T-helper 2 cell treated with Interferon-gamma antibody and Interleukin-4, amounts not matched to agents 5 μg/mL and 100 μg/mL, for 36 hours (primary cell): Measurements from ENCODE around the gene TPRG1L.

Experiments used
- DNase-seq: peaks from one replicate; pipeline ENCODE4 v3.0.0; 2021; ENCODE audit warnings: low spot score
- H3K27ac Mint-ChIP-seq: one replicate; pipeline ENCODE4 v1.8.0; 2021; ENCODE audit warnings: mild to moderate bottlenecking, mixed read lengths
- H3K27me3 Mint-ChIP-seq: one replicate; pipeline ENCODE4 v1.8.0; 2021; ENCODE audit warnings: low read depth, mixed read lengths
- H3K36me3 Mint-ChIP-seq: one replicate; pipeline ENCODE4 v1.8.0; 2021; ENCODE audit warnings: low read depth, mixed read lengths
- H3K4me1 Mint-ChIP-seq: one replicate; pipeline ENCODE4 v1.8.0; 2021; ENCODE audit warnings: low read depth, mixed read lengths
- H3K4me3 Mint-ChIP-seq: one replicate; pipeline ENCODE4 v1.8.0; 2022; ENCODE audit warnings: mild to moderate bottlenecking, moderate library complexity, mixed read lengths
- H3K9me3 Mint-ChIP-seq: one replicate; pipeline ENCODE4 v1.8.0; 2021; ENCODE audit warnings: mixed read lengths

The TPRG1L gene

DNA sequence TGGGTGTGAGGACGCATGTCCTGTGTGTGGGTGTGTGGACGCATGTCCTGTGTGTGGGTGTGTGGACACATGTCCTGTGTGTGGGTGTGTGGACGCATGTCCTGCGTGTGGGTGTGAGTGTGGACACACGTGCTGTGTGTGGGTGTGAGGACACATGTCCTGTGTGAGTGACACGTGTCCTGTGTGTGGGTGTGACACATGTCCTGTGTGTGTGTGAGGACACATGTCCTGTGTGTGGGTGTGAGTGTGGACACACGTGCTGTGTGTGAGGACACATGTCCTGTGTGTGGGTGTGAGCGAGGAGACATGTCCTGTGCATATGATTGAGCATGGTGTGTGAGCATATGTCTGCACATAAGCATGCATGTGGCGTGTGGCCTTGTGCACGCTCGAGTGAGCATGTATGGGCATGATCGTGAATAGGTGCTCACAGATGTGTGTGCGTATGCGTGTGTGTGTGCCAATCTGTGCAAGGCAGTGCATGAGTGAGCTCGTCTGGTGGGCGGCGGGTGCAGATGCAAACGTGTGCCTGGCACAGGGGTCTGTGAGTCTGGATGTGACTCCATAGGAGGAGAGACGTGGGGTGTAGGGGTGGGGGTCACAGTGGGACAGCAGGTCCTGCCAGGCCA lies 38.8 kb upstream of the TPRG1L start:
- H3K4me3 Mint-ChIP-seq: no peak overlapping the region
- peak; percentile 5 for DNase-seq

DNA sequence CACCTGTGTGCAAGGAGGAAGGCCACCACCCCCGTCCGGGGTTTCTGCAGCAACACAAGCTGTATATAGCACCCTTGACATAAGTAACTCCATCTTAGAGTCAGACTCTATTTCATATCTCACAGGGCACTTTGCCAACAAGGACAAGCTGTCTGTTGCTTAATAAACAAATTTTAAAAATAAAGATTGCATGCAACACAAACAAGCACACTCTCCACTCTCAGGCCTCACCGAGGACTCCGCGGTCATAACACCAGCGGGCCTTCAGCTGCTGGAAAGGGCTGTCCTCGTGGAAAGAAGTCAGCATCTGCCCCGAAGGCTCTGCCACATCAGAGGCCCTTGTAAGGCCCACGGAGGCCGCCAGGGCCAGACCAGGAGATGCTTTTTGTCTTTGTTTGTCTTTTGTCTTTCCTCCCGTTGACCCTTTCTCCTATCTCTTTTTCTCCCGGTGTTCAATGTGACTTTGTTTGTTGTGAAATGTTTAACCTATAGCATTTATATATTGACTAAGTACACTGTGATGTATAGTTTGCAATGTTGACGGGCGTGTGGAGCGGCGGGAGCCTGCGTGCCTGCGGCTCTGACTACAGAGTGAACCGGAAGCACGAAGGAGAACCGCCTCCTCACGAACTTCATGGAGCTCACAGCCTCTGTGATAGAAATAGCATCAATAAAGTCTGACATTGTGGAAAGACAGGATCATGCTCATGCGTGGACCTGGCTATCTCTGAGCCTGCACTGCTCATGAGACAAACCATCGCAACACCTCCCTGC lies 37.6 kb upstream of the TPRG1L start:
- no peak for DNase-seq
- Mint-ChIP-seq H3K27me3 (no peaks in the 10 kb centered on the region), H3K36me3 (no peaks in the 10 kb centered on the region), H3K4me1 (no peaks in the 10 kb centered on the region), H3K4me3 (no peak overlapping the region), H3K9me3 (no peaks in the 10 kb centered on the region), H3K27ac (no peak overlapping the region)

More for the DNA sequence above, 38.8 kb upstream of the TPRG1L start:
- H3K27me3 Mint-ChIP-seq: no peaks in the 10 kb centered on the region
- H3K9me3 Mint-ChIP-seq: no peaks in the 10 kb centered on the region
- H3K27ac Mint-ChIP-seq: no peak overlapping the region
- H3K36me3 Mint-ChIP-seq: no peaks in the 10 kb centered on the region
- H3K4me1 Mint-ChIP-seq: no peaks in the 10 kb centered on the region

DNA sequence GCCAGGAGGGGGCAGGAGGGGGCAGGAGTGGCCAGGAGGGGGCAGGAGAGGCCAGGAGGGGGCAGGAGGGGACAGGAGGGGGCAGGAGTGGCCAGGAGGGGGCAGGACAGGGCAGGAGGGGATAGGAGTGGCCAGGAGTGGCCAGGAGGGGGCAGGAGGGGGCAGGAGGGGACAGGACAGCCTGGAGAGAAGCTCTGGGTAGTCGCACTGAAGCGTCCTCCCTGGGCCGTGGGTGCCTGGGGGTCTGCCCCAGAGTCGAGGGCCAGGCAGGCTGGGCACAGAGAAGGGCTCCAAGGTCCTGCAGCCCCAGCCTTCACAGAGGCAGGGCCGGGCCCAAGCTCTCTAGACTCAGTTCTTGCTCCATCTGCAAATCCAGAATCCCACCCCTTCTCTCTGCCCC lies 36.4 kb upstream of the TPRG1L start:
- Mint-ChIP-seq H3K4me3 (no peak overlapping the region), H3K27ac (no peak overlapping the region), H3K9me3 (no peaks in the 10 kb centered on the region), H3K4me1 (no peaks in the 10 kb centered on the region), H3K27me3 (no peaks in the 10 kb centered on the region), H3K36me3 (no peaks in the 10 kb centered on the region)
- DNase-seq: no peak

DNA sequence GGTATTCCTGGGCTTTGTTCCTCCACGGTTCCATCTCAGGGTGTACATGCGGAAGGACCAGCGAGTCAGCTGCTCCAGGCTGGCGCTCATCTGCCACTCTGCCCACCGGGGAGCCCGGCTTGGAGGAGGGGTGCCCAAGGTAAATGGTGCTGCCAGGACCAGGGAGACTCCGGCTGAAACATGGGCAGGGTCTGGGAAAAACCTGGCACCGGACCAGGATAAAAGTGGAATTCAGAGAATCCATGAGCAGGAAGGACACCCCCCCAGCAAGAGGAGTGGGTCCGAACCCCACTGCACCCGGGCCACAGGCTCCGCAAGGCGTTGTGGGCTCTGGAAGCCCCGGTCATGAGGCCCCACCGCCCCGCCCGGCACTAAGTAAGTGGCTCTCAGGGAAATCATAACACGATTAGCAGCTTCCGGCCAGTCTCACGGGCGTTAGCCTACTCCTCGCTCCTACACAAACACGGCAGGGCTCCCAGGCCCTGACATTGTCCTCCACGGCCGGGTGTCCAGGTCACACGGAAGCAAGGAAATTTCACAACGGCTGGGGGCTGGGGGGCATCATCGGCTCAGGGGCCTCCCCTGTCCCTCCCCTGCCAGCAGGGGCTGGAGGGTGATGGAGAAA lies 34.6 kb upstream of the TPRG1L start:
- Mint-ChIP-seq H3K9me3 (no peaks in the 10 kb centered on the region), H3K4me3 (no peak overlapping the region), H3K36me3 (no peaks in the 10 kb centered on the region), H3K27ac (no peak overlapping the region), H3K4me1 (no peaks in the 10 kb centered on the region), H3K27me3 (no peaks in the 10 kb centered on the region)
- DNase-seq: no peak

DNA sequence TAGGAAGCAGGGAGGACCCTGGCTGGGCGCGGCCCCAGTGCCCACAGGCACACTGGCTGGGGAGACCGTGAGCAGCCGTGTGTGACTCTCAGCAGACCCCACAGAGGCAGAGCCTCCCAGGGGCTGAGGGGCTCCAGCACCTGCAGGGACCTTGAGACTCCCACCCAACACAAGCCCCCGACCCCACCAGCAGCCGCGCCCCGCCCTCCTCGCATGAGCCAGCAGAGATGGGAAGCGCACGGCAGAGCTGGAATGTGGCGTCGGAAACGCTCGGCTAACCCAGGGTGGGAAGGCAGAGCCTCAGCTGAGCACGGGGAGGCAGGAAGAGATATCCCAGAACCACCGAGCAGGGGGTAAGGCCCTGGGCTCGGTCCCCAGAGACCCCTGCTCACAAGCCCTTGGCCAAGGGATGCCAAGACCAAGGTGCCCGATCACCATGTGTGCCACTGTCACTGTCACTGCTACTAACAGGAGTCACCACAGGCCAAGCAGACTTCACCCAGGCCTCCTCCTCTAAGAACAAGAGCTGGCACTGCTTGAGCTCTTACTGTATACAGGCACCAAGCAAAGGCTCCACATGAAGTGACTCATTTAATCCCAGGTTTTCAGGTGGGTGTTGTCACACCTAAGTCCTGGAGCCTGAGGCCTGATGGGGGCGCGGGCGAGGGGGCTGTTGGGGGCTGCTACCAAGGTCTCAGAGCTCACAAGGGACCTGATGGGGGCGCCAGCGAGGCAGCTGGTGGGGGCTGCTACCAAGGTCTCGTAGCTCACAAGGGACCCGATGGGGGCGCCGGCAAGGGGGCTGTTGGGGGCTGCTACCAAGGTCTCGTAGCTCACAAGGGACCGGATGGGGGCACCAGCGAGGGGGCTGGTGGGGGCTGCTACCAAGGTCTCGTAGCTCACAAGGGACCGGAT lies 33.6 kb upstream of the TPRG1L start:
- DNase-seq: no peak
- Mint-ChIP-seq H3K27me3 (no peaks in the 10 kb centered on the region), H3K4me1 (no peaks in the 10 kb centered on the region), H3K4me3 (no peak overlapping the region), H3K27ac (no peak overlapping the region), H3K36me3 (no peaks in the 10 kb centered on the region), H3K9me3 (no peaks in the 10 kb centered on the region)

DNA sequence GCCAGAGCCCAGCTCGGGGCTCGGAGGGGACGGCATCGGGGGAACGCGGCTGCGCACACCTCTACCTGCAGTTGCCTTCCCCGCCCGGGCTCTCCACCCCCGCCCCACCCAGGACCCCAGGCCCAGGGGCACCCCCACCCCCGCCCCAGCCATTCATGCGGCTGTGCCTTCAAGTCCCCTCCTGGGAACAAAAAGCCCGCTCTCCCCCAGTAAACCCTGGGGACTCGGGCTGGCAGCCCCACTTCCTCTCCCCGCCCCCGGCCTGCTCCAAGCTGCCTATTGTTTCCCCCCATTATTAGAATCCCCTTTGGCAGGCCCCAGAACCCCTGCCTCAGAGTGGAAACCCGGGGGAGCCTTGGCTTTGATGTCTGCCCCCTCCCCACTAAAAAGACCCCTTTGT lies 31.5 kb upstream of the TPRG1L start:
- H3K27ac Mint-ChIP-seq: no peak overlapping the region
- peaks cover 9% of the 10 kb centered on the region for H3K4me1 Mint-ChIP-seq
- H3K9me3 Mint-ChIP-seq: no peaks in the 10 kb centered on the region
- H3K36me3 Mint-ChIP-seq: no peaks in the 10 kb centered on the region
- H3K27me3 Mint-ChIP-seq: peaks cover 2% of the 10 kb centered on the region
- DNase-seq: no peak
- H3K4me3 Mint-ChIP-seq: no peak overlapping the region

DNA sequence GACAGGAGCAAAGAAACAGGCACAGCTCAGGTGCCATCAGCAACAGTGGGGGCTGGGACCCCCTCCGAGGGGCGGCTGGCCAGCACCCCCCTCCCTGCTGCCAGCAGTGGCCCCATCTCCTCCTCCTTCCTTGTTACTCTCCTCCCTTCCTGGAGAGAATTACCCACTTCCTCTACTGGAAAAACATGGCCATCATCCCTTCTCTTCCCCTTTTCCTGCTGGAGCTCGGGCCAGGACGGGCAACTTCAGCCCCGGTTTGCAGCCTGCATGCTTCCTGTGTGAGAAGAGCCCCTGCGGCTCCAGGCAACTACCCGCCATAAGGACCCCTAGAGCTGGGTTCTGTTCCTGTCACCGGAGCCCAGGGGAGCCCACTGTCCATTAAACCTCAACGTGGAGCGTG lies 31.1 kb upstream of the TPRG1L start:
- Mint-ChIP-seq H3K9me3 (no peaks in the 10 kb centered on the region), H3K4me3 (no peak overlapping the region), H3K27me3 (peaks cover 2% of the 10 kb centered on the region), H3K4me1 (peaks cover 9% of the 10 kb centered on the region), H3K36me3 (no peaks in the 10 kb centered on the region), H3K27ac (no peak overlapping the region)
- DNase-seq: no peak

DNA sequence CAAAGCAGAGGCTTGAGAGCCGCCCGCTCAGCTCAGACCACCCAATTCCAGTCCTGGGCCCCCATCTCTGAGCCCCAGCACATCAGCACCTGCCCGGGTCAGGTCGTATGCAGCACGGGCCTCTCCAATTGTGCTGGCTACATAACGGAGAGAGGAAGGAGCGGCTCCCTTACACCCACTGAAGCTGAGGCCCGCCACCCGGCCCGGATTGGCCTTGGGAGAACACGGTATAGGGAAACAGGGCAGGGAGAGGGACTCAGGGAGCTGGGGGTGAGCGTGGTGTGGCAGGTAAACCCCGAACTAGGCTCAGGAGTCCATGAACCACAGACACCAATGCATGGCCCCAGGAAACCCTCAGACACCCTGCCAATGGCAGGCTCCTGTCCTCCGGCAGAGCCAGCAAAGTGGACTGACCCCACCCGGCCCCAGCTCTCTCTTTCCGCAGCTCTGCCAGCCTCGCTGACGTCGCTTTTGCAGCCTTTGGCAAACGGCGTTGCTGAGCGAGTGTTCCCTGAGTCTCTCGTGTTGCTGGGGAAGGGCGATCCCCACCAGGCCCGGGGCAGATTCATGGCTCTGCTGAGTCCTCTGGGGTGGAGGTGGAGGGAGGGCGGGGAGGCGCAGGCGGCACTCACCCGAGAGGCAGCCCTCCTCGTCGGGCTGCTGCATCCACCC lies 30.0 kb upstream of the TPRG1L start:
- H3K9me3 Mint-ChIP-seq: no peaks in the 10 kb centered on the region
- DNase-seq: no peak
- H3K27me3 Mint-ChIP-seq: peaks cover 2% of the 10 kb centered on the region
- peaks cover 9% of the 10 kb centered on the region for H3K4me1 Mint-ChIP-seq
- H3K4me3 Mint-ChIP-seq: no peak overlapping the region
- H3K36me3 Mint-ChIP-seq: no peaks in the 10 kb centered on the region
- no peak overlapping the region for H3K27ac Mint-ChIP-seq

DNA sequence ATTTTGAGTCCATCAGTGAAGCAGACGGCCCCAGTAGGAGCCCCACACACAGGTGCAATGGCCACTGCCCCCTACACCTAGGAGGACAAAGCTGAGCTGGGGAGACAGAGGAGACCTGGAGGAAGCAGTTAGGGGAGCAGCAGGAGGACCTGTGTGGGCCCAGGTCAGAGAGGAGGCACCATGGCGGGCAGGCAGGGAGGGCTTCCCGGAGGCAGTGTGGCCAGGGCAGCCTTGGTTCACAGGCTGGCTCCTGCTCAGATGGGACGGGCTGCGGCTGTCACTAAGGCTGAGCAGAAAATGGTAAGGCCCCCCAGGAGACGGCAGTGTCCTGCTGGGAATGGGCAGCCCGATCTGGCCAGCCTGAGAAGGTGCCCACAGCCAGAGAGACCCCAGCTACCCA lies 28.9 kb upstream of the TPRG1L start:
- no peak overlapping the region for H3K27ac Mint-ChIP-seq

DNA sequence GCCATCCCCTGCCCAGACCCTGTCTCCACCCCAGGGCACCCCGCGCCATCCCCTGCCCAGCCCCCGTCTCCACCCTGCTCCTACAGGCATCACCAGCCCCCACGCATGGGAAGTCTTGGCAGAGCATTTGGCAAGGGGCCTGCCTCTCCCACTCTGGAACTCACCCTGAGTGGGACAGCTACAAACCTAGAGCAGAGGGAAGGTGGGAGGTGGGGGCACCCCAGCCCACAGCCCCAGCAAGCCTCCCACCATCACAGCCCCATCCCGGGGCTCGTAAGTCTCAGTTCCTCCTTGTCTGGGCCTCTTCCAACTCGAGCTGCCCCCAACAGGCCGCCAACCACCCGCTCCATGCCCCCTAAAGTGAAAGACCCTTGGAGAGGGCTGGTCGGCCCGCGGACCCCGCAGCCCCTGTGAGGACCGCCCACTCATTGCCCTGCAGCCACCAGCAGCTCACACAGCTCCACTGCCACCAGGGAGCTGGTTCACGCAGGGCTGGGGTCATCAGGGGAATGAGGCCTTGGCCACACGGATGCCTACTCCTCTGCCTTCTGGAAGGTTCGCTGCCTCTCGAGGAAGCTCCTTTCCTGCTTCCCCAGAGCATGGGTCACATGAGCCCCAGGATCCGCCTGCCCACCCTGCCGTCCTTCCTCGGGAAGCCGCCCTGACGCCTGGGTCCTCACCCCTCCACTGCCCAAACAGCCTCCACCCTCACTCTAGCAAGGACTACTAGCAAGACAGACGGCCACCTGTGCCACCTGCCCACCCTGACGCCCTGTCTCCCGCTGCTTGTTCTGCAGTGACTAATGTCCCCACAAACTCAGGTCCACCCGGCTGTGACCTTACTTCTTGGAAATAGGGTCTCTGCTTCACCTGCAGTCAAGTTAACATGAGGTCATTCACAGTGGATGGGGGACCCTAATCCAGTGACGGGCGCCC lies 27.9 kb upstream of the TPRG1L start:
- peaks cover 9% of the 10 kb centered on the region for H3K4me1 Mint-ChIP-seq
- DNase-seq: no peak
- H3K27ac Mint-ChIP-seq: no peak overlapping the region
- H3K27me3 Mint-ChIP-seq: peaks cover 4% of the 10 kb centered on the region
- no peaks in the 10 kb centered on the region for H3K9me3 Mint-ChIP-seq
- H3K36me3 Mint-ChIP-seq: no peaks in the 10 kb centered on the region
- peak overlapping the region; percentile 54 for H3K4me3 Mint-ChIP-seq

More for the DNA sequence above, 28.9 kb upstream of the TPRG1L start:
- DNase-seq: no peak
- H3K27me3 Mint-ChIP-seq: peaks cover 2% of the 10 kb centered on the region
- no peaks in the 10 kb centered on the region for H3K9me3 Mint-ChIP-seq
- H3K36me3 Mint-ChIP-seq: no peaks in the 10 kb centered on the region
- H3K4me1 Mint-ChIP-seq: peaks cover 9% of the 10 kb centered on the region
- no peak overlapping the region for H3K4me3 Mint-ChIP-seq

DNA sequence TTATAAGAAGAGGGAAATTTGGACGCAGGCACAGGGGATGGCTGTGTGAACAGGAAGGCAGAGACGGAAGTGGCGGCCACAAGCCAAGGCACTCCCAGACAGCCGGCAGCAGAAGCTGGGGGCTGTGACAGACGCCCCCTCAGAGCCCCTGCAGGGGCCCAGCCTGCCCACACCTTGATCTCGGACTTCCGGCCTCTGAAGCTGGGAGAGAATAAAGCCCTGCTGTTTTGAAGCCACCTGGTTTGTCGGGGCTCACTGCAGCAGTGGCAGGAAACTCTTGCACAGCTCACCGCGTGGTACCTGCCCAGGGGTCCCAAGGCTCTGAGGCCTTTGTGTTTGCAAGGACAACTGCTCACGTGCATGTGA lies 27.2 kb upstream of the TPRG1L start:
- Mint-ChIP-seq H3K4me3 (peak overlapping the region; percentile 54), H3K27ac (no peak overlapping the region), H3K4me1 (peaks cover 9% of the 10 kb centered on the region)

DNA sequence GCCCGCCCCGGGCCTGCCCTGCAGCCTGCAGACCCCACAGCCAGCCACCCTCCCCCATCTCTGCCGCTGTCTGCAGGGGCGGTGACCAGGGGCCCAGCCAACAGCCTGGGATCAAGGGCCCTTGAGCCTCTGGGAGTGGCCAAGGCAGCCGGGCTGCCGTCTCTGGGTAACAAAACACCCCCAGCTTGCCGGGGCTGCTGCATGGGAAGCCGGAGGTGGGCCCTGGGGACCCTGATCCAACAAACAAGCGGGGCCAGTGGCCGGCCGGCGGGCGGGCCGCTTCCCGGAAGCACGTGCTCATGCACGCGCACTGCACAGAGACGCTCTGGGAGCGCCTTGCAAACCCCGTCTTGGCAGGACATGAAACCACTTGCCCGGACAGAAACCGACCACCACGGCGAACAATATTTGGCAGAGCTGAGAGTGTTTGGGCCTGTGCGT lies 26.7 kb upstream of the TPRG1L start:
- Mint-ChIP-seq H3K27me3 (peaks cover 4% of the 10 kb centered on the region), H3K4me3 (no peak overlapping the region), H3K36me3 (no peaks in the 10 kb centered on the region), H3K4me1 (peaks cover 9% of the 10 kb centered on the region), H3K27ac (no peak overlapping the region), H3K9me3 (no peaks in the 10 kb centered on the region)
- no peak for DNase-seq

More for the DNA sequence above, 27.2 kb upstream of the TPRG1L start:
- no peak for DNase-seq
- Mint-ChIP-seq H3K9me3 (no peaks in the 10 kb centered on the region), H3K27me3 (peaks cover 4% of the 10 kb centered on the region), H3K36me3 (no peaks in the 10 kb centered on the region)
